ENCODE data around the gene RAB6A.

- TF ChIP-seq, protein P1, sequence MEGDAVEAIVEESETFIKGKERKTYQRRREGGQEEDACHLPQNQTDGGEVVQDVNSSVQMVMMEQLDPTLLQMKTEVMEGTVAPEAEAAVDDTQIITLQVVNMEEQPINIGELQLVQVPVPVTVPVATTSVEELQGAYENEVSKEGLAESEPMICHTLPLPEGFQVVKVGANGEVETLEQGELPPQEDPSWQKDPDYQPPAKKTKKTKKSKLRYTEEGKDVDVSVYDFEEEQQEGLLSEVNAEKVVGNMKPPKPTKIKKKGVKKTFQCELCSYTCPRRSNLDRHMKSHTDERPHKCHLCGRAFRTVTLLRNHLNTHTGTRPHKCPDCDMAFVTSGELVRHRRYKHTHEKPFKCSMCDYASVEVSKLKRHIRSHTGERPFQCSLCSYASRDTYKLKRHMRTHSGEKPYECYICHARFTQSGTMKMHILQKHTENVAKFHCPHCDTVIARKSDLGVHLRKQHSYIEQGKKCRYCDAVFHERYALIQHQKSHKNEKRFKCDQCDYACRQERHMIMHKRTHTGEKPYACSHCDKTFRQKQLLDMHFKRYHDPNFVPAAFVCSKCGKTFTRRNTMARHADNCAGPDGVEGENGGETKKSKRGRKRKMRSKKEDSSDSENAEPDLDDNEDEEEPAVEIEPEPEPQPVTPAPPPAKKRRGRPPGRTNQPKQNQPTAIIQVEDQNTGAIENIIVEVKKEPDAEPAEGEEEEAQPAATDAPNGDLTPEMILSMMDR (IDR thresholded peaks at IDR 0.05): no peak
- TF ChIP-seq POLR2A (IDR thresholded peaks at IDR 0.05): no peak
Measured at GRCh38 chr11:73760135-73760678, 667 bp downstream of the RAB6A start.
